Bronchial epithelial cell (primary cell): Measurements from ENCODE around the gene SNAP25. TPM values are rescaled to one million over a fixed set of nuclear protein-coding genes. Genes with fewer than 3 reads are reported as not detected.

Experiments used
- DNase-seq: peaks from one replicate; pipeline ENCODE4 v3.0.0-alpha.2; 2010; ENCODE audit warnings: low read depth
- FAIRE-seq: peaks from 2 replicates; lab custom pipeline; 2011; peaks lifted over from hg19 to GRCh38; lab: Jason Lieb, UNC
- H3K27me3 ChIP-seq: 2 replicates; pipeline ENCODE4 v1.5.1; 2011; ENCODE audit warnings: low read length; ENCODE audit not compliant: control insufficient read depth, insufficient read depth
- H3K36me3 ChIP-seq: 2 replicates; pipeline ENCODE4 v1.5.1; 2011; ENCODE audit warnings: low read length; ENCODE audit not compliant: control insufficient read depth, insufficient read depth
- H3K4me3 ChIP-seq: 2 replicates; pipeline ENCODE4 v1.5.1; 2011; ENCODE audit warnings: mild to moderate bottlenecking, low read depth, low read length, control low read depth
- total RNA-seq: library from RNA; depleted of rRNA; stranded (reverse); fragments of >200 nt; gene quantifications from 2 replicates; pipeline ENCODE4 v1.2.1, GENCODE V29; 2014
- TF ChIP-seq, protein P1 (sequence below): IDR thresholded peaks from 2 replicates; pipeline ENCODE4 v1.5.1; 2011; ENCODE audit warnings: mild to moderate bottlenecking, moderate library complexity, low read length, control low read depth, inconsistent platforms; ENCODE audit not compliant: insufficient read depth, severe bottlenecking

Gene SNAP25
- total RNA-seq, 1 donor from 2014 or later: not detected

DNA sequence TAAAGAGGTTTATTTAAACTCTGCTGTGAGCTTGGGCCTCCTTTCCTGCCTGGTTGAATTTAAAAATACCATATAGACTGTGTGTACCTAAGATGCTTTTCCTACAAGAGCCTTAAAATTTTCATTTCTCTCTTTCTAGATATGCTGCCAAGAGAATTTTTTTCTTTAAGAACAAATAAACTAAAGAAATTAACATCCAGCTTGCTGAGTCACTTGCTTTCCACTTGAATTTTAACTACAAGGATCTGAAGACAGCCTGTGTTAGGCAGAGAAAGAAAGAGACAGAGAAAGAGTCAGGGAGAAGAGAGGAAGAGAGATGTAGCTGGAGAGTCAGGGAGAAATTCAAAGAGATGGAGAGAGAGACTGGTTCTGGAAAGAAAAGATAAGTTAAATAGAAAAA is 18.3 kb upstream of the SNAP25 start:
- H3K27me3 ChIP-seq: no peaks in the 10 kb centered on the region
- TF ChIP-seq, protein P1, sequence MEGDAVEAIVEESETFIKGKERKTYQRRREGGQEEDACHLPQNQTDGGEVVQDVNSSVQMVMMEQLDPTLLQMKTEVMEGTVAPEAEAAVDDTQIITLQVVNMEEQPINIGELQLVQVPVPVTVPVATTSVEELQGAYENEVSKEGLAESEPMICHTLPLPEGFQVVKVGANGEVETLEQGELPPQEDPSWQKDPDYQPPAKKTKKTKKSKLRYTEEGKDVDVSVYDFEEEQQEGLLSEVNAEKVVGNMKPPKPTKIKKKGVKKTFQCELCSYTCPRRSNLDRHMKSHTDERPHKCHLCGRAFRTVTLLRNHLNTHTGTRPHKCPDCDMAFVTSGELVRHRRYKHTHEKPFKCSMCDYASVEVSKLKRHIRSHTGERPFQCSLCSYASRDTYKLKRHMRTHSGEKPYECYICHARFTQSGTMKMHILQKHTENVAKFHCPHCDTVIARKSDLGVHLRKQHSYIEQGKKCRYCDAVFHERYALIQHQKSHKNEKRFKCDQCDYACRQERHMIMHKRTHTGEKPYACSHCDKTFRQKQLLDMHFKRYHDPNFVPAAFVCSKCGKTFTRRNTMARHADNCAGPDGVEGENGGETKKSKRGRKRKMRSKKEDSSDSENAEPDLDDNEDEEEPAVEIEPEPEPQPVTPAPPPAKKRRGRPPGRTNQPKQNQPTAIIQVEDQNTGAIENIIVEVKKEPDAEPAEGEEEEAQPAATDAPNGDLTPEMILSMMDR: no peak
- no peak for DNase-seq
- FAIRE-seq: no peak
- no peaks in the 10 kb centered on the region for H3K36me3 ChIP-seq
- H3K4me3 ChIP-seq: no peak overlapping the region

DNA sequence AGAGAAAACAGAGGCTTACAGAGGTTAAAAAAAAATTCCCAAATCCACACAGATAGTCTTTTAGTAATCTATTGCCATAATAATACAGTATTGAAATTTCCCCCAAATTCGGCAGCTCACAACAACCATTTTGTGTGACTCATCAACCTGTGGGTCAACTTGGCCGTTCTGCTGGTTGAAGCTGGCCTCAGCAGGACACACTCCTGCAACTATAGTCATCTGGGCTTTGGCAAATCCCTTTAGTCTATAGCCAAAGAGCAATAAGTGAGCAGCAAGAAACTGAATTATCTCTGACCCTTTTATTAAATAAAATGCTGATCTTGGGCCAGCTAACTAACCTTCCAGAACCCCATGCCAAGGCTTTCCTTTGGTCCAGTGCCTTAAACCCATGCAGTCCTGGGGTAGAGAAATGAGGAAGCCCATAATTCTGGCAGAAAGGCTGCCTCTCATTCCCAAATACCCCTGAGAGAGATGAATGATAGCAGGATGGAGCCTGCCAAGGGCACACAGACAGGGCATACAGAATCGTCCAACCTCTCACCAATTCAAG is 17.2 kb upstream of the SNAP25 start:
- no peak for FAIRE-seq
- TF ChIP-seq, protein P1: no peak
- H3K36me3 ChIP-seq: no peaks in the 10 kb centered on the region

DNA sequence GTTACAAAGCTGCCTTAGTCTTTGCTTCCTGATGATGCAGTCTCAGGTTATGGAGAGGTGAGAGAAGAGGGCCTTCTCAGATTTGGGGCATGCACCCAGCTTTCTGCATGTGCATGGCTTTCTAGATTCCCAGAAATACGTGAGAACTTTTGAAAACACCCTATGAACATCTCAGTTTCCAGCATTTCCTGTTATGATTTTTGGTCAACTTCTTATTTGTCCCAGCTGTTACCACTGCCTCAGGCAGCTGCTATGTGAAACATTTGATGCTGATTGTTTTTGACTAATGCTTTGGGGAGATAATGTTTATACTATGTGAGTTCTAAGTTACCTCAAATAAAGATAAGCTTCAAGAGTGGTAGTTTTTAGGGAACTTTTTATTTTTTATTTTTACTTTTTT is 9.5 kb upstream of the SNAP25 start:
- DNase-seq: no peak
- TF ChIP-seq, protein P1: no peak
- Histone ChIP-seq H3K4me3 (no peak overlapping the region), H3K36me3 (no peaks in the 10 kb centered on the region), H3K27me3 (peaks cover 5% of the 10 kb centered on the region)
- no peak for FAIRE-seq

More for the DNA sequence above, 17.2 kb upstream of the SNAP25 start:
- H3K4me3 ChIP-seq: no peak overlapping the region
- no peaks in the 10 kb centered on the region for H3K27me3 ChIP-seq
- DNase-seq: no peak

DNA sequence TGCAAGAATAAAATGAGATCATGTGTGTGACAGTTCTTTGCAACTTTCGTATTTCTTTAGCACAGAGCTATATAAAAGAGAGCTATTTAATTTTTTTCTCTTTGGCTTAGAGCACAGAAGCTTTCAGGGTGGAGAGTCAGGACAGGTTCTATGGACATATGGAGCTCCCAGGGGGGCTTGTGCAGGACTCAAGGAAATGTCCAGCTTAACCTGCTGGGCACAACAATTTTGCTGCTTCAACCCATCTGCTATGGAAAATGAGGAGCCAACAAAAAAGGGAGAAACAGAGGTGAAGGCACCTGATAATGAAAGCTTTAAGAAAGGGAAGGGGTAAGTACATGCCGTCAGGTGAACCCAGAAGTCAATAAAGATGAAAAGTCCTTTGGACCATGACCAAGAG is 5.1 kb upstream of the SNAP25 start:
- TF ChIP-seq, protein P1: no peak
- H3K4me3 ChIP-seq: no peak overlapping the region
- no peaks in the 10 kb centered on the region for H3K36me3 ChIP-seq
- FAIRE-seq: no peak
- H3K27me3 ChIP-seq: peaks cover 5% of the 10 kb centered on the region
- DNase-seq: no peak

DNA sequence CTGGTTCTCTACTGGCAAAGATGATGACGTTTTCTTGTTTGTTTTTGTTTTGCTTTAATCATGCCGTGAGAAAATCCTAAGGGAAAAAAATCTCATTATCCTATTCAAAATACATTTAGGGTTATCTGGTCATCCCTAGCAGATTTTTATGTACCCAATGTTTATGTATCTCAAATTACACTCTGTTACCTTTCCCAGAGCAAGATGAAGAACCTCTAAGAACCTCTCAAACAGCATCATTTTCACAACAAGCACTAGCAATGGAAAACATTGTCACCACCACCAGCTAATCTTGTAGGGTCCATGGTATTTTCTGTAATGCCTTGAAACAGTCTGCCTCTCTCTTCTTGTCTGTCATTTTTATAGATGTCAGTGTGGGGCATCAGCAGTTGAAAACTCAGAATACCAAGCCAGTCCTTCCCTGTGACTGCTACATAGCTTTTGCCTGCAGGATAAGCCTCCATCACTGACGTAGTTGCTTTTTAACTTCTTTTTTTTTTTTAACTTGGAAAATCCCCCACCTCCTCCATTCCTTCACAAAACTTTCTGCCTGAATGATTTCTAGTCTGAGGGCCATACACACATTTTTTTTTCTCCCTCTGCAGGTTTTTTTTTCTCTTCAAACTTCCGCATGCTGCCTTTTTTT is 2.4 kb upstream of the SNAP25 start:
- Histone ChIP-seq H3K4me3 (no peak overlapping the region), H3K27me3 (peaks cover 5% of the 10 kb centered on the region), H3K36me3 (no peaks in the 10 kb centered on the region)
- DNase-seq: no peak
- TF ChIP-seq, protein P1: no peak
- no peak for FAIRE-seq
